ENCODE results near the gene CTTNBP2. TPM values are rescaled to one million over a fixed set of nuclear protein-coding genes. Genes with fewer than 3 reads are reported as not detected.

The CTTNBP2 gene
- total and polyA plus RNA-seq, 2 of the 13 experiments (the other 11 are each of a cell fraction or from before 2014, with no cell fraction given) = not detected

- FAIRE-seq (no peak), ATAC-seq (no peak), DNase-seq (ENCODE audit: low spot score) (no peak)
- H3K4me2 ChIP-seq (ENCODE audit: low read depth, low read length) = no peak overlapping the region
- 4% methylated on average over 2 of the region's 2 CpGs for WGBS (ENCODE audit: low lambda C conversion rate)
- no peaks in the 10 kb centered on the region for H3K79me2 ChIP-seq (ENCODE audit: insufficient read depth, low read length)
- no peak overlapping the region for H3K9ac ChIP-seq (ENCODE audit: insufficient read depth, low read depth, low read length)
- TF ChIP-seq ZBTB4 (CRISPR knock-in tag; IDR thresholded peaks at IDR 0.05; ENCODE audit: borderline replicate concordance) (no peak), ZNF772 (CRISPR knock-in tag; IDR thresholded peaks at IDR 0.05) (no peak), HNRNPLL (IDR thresholded peaks at IDR 0.05; ENCODE audit: low read depth, low read length, poor library complexity, severe bottlenecking) (no peak), ZNF660 (CRISPR knock-in tag; IDR thresholded peaks at IDR 0.05; ENCODE audit: borderline replicate concordance, low read depth) (no peak), MLXIP (CRISPR knock-in tag; IDR thresholded peaks at IDR 0.05; ENCODE audit: borderline replicate concordance) (no peak), FOXA1 (IDR thresholded peaks at IDR 0.05) (no peak), FOXA1 (CRISPR knock-in tag; IDR thresholded peaks at IDR 0.05) (no peak), PITX1 (CRISPR knock-in tag; IDR thresholded peaks at IDR 0.05) (no peak), NFKB2 (CRISPR knock-in tag; IDR thresholded peaks at IDR 0.05; ENCODE audit: borderline replicate concordance) (no peak)
- H3K9me3 ChIP-seq (ENCODE audit: low read length) = no peaks in the 10 kb centered on the region
- H4K20me1 ChIP-seq (ENCODE audit: insufficient read depth, low read length) = no peaks in the 10 kb centered on the region
- no peak overlapping the region for H3K4me3 ChIP-seq (replicated peaks in 1 of 3; ENCODE audit: insufficient read depth in 1 of 3, low read depth in 2 of 3, low read length in 3 of 3)
- H3K4me1 ChIP-seq (ENCODE audit: insufficient read depth, low read length) = no peaks in the 10 kb centered on the region
- intact Hi-C loops (cut with micrococcal nuclease; ENCODE audit: unreplicated experiment) = no loop called here
- no peaks in the 10 kb centered on the region for H3K36me3 ChIP-seq (replicated peaks in 1 of 2; ENCODE audit: control insufficient read depth in 1 of 2, insufficient read depth in 2 of 2, low read length in 2 of 2)
- ChIA-PET POLR2A (no interaction called here), CTCF (ENCODE audit: low intra/inter-chr PET ratio, low total read pairs) (no interaction called here)
- no peak overlapping the region for H3K27ac ChIP-seq (ENCODE audit: extremely low read length, insufficient read depth, low read length)
- H3K27me3 ChIP-seq (ENCODE audit: control insufficient read depth in 1 of 2, insufficient read depth in 2 of 2, low read length in 2 of 2) = no peaks in the 10 kb centered on the region; a peak in 1 of 5 replicates
- H2AFZ ChIP-seq (ENCODE audit: low read length) = no peak overlapping the region
- in situ Hi-C loops (cut with HindIII; ENCODE audit: extremely low pct_ligation_motif_present, low pct_unique_long_range_greater_than_20kb) = no loop called here
- no TSS peak for BruUV-seq (replicated peaks)
These were observed 83.0 kb downstream of the CTTNBP2 start for GRCh38 chr7:117790251-117790650.

Measured in HepG2 (cell line).